WI38 (cell line): ENCODE measurements around the gene AMIGO1.
A peak's percentile ranks its signal among the peaks of the same experiment; 100 is the strongest.

Source experiments
- H3K4me3 ChIP-seq: 2 replicates; pipeline ENCODE4 v1.5.1; 2011; ENCODE audit warnings: low read depth, mild to moderate bottlenecking, control low read depth, low read length
- CTCF ChIP-seq: IDR thresholded peaks from 2 replicates; pipeline ENCODE4 v1.5.1; 2012; ENCODE audit warnings: low read depth, mild to moderate bottlenecking, control low read depth, low read length

The AMIGO1 gene

GRCh38 chr1:109538827-109539555, 29.5 kb upstream of the AMIGO1 start:
- no peak overlapping the region for H3K4me3 ChIP-seq
- TF ChIP-seq CTCF = no peak

GRCh38 chr1:109537450-109538178, 28.1 kb upstream of the AMIGO1 start:
- no peak overlapping the region for H3K4me3 ChIP-seq
- TF ChIP-seq CTCF = no peak

- TF ChIP-seq CTCF = no peak
These were observed 26.5 kb upstream of the AMIGO1 start for GRCh38 chr1:109535971-109536491.

GRCh38 chr1:109535481-109535880, 26.0 kb upstream of the AMIGO1 start:
- no peak for TF ChIP-seq CTCF
- no peak overlapping the region for H3K4me3 ChIP-seq

More at GRCh38 chr1:109535971-109536491, 26.5 kb upstream of the AMIGO1 start:
- no peak overlapping the region for H3K4me3 ChIP-seq

GRCh38 chr1:109534307-109534858, 24.9 kb upstream of the AMIGO1 start:
- no peak for TF ChIP-seq CTCF
- H3K4me3 ChIP-seq = no peak overlapping the region

- peak overlapping the region; percentile 13; the same call in 1 of the 2 replicates for H3K4me3 ChIP-seq
These were observed 23.0 kb upstream of the AMIGO1 start for GRCh38 chr1:109532365-109533136.

More at GRCh38 chr1:109532365-109533136, 23.0 kb upstream of the AMIGO1 start:
- peak; percentile 94 for TF ChIP-seq CTCF
